ENCODE data around the gene CRABP2.

The CRABP2 gene

DNA sequence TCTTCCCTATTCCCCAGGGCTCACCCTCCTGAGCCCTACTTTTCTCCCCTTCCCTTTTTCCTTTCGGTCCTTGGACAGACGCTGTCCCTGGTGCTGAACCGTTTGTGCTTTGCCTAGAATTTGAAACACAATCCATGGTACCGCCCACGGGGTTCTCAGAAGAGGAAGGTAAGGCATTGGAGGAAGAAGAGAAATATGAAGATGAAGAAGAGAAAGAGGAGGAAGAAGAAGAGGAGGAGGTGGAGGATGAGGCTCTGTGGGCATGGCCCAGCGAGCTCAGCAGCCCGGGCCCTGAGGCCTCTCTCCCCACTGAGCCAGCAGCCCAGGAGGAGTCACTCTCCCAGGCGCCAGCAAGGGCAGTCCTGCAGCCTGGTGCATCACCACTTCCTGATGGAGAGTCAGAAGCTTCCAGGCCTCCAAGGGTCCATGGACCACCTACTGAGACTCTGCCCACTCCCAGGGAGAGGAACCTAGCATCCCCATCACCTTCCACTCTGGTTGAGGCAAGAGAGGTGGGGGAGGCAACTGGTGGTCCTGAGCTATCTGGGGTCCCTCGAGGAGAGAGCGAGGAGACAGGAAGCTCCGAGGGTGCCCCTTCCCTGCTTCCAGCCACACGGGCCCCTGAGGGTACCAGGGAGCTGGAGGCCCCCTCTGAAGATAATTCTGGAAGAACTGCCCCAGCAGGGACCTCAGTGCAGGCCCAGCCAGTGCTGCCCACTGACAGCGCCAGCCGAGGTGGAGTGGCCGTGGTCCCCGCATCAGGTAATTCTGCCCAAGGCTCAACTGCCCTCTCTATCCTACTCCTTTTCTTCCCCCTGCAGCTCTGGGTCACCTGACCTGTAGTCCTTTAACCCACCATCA, 53.0 kb downstream of the CRABP2 start:
- DNase-seq, result no peak
